GM13976 (cell line): ENCODE results near the gene IGSF21.

Experiments used
- DNase-seq: peaks from one replicate; pipeline ENCODE4 v3.0.0; 2012; ENCODE audit warnings: low spot score
- CTCF ChIP-seq: IDR thresholded peaks from 2 replicates; pipeline ENCODE4 v1.5.1; 2012; ENCODE audit warnings: borderline replicate concordance, mild to moderate bottlenecking; ENCODE audit not compliant: insufficient read depth; ENCODE audit errors: extremely low read depth, missing control alignments, control extremely low read depth
- in situ Hi-C: fragments of 300-500 bp; cut with MboI; formaldehyde crosslinking; loops from one replicate; pipeline ENCODE4 v1.12.0; 2022; ENCODE audit warnings: low sequenced_read_pairs, mixed read lengths, inconsistent platforms; ENCODE audit not compliant: unreplicated experiment

Gene IGSF21

DNA sequence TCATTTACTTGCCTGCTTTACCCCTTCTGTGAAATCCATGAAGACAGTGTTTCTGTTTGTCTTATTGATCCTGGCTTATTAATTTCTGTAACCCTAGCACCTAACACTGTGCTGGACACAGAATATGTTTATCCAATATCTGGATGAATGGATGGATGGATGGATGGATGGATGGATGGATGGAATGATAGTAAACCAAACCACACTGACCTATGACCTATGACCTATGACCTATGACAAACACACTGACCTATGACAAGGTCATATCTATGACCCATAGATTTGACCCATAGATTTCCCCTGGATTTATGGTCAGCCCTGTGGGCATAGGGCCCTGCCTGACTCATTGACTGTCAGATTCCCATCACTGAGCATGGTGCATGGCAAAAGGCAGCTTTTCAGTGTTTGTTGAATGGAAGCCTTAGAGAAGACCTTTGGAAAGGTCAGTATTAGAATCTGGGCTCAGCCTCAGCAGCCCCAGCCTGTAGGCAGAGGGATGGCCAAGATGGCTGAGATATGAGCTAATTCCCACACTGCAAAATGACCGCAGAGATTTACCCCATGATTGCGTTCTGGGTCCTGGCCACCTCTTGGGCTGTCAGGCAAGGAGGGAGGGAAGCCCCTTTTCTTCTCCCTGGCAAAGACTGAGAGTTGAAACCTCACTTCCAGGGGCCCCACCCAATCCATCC lies 24.6 kb downstream of the IGSF21 start:
- DNase-seq = no peak
- TF ChIP-seq CTCF = no peak
- in situ Hi-C loops = no loop called here

DNA sequence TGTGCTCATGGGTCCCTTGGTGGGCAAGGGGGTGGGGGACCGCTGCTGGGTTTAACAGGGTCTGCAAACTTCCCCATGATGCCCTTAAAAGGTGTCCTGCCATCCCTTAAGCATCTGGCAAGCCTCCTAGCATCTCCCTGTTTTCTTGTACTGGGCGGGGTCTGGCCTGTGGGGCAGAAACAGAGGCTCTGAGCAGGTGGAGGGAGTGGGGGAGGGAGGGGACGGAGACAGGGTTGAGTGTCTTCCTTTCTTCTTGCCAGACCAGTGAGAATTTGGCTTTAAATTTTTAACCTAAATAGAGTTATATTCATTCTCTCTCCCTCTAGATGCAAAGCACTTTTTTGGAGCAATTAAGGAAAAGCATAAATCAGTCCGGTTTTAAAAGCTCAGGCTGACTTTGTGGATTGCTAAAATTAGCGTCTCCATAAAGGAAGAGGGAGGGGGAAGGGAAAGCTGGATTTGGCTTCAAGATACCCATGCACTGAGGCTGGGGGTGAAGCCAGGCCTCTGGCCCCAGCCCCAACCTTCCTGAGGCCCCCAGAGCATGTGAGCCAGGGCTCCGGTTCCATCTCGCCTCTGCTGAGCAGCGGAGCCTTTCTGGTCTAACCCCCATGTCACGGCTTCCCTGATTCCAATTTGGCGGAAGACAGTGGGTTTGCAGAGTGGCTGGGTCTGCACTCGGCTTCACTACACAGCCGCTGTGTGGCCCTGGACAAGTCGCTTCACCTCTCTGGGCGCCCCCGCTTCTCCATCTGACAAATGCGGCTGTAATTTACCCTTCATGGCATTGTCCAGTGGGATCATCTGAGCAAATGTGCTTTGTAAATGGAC lies 25.3 kb downstream of the IGSF21 start:
- TF ChIP-seq CTCF = no peak
- DNase-seq = no peak
- in situ Hi-C loops = no loop called here

DNA sequence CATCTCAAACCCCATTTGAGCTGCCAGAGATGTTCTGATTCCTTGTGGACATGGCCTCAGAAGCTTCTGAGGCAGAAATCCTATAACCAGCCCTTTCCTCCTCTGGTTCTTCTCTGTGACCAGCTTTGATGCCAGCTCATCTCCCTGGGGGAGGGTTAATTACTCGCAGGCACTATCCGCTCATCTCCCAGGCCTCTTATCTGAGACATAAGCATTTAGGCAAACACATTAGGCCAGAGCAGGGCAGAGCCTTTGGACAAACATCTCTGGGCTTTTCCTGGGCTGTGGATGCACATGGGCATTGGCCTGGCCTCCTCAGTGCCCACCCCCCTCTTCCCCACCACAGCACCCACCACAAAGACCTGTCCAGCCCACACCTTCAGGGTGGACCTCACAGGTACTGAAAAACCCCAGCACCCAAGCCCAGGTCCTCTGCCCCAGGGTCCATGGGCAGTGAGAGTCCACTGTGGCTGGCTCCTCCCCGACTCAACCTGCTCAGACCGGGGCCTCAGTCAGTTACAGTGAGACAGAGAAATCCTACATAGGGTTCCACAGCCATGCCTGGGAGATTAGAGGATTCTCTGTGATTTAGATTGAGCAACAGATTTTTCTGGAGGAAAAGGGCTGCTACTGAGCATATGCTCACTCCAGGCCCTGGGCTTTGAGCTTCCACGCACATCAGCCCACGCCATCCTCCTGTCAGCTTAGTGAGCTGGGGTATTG lies 26.9 kb downstream of the IGSF21 start:
- no peak for DNase-seq
- in situ Hi-C loops = no loop called here

GRCh38 chr1:18137759-18138345 lies 30.3 kb downstream of the IGSF21 start:
- no peak for DNase-seq
- in situ Hi-C loops = no loop called here

More for the DNA sequence above, 26.9 kb downstream of the IGSF21 start:
- TF ChIP-seq CTCF = no peak

DNA sequence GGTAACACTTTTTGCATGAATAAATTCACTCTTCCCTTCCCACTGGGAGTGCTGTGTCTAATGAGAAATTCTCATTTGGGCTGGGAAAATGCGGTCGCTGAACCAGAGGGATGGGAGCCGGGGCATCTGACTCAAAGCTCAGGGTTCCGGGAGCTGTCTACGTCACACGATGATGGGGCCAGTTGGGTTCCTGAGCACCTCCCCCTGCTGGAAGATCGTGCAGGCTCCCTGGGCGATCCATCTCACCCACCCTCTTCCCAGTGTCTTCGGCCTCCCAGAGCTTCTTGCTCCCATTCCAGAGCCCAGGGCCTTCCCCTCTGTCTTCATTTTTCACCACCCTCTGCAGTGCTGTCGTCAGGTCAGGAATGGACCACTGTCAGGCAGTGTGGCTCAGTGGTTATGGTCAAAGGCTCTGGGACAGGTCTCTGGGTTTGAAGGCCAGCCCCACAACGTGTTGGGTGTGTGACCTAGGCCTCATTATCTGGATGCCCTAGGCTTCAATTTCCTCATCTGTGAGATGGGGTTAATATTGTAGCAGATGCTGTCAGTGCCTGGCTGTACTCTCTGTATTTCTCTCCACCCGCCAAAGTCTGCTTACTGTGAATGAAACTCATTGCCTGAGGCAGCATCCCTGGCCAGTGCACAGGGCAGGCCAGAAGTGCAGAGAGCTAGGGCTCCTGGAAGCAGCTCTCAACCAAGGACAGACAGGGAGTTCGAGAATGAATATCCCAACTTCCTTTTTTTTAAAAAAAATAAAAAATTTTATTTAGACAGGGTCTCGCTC lies 31.8 kb downstream of the IGSF21 start:
- no peak for TF ChIP-seq CTCF
- in situ Hi-C loops = no loop called here
- DNase-seq = no peak

More at GRCh38 chr1:18137759-18138345, 30.3 kb downstream of the IGSF21 start:
- TF ChIP-seq CTCF = no peak

GRCh38 chr1:18140411-18140810 lies 32.8 kb downstream of the IGSF21 start:
- in situ Hi-C loops = no loop called here
- DNase-seq = no peak
- no peak for TF ChIP-seq CTCF
